Osteocyte (in vitro differentiated cells): ENCODE measurements around the gene ZFX. TPM values are rescaled to one million over a fixed set of nuclear protein-coding genes. Genes with fewer than 3 reads are reported as not detected.

Experiments
- DNase-seq: peaks from one replicate; pipeline ENCODE4 v3.0.0; 2021; ENCODE audit warnings: mixed read lengths; ENCODE audit not compliant: unreplicated experiment; ENCODE audit errors: extremely low spot score
- H3K27ac Mint-ChIP-seq: one replicate; pipeline ENCODE4 v1.8.0; 2021; ENCODE audit warnings: mild to moderate bottlenecking, mixed read lengths; ENCODE audit not compliant: unreplicated experiment
- H3K27me3 Mint-ChIP-seq: one replicate; pipeline ENCODE4 v1.8.0; 2021; ENCODE audit warnings: mixed read lengths; ENCODE audit not compliant: unreplicated experiment
- H3K36me3 Mint-ChIP-seq: one replicate; pipeline ENCODE4 v1.8.0; 2021; ENCODE audit warnings: mixed read lengths; ENCODE audit not compliant: unreplicated experiment
- H3K4me1 Mint-ChIP-seq: one replicate; pipeline ENCODE4 v1.8.0; 2021; ENCODE audit warnings: mixed read lengths; ENCODE audit not compliant: unreplicated experiment
- H3K4me3 Mint-ChIP-seq: one replicate; pipeline ENCODE4 v1.8.0; 2021; ENCODE audit warnings: mild to moderate bottlenecking, moderate library complexity, mixed read lengths; ENCODE audit not compliant: unreplicated experiment
- H3K9me3 Mint-ChIP-seq: one replicate; pipeline ENCODE4 v1.8.0; 2021; ENCODE audit warnings: mixed read lengths; ENCODE audit not compliant: unreplicated experiment
- CTCF ChIP-seq: fragments of 200-600 bp; sonication (generic); IDR thresholded peaks from 2 replicates; pipeline ENCODE4 v1.5.0; 2021; ENCODE audit warnings: antibody characterized with exemption, mild to moderate bottlenecking, moderate library complexity
- total RNA-seq: library from RNA; stranded (reverse); gene quantifications from 2 replicates; pipeline ENCODE4 v1.2.1, GENCODE V29; 2021

The ZFX gene
- total RNA-seq, 1 donor from 2014 or later: 84.6 TPM

- Mint-ChIP-seq H3K36me3 (peaks cover 23% of the 10 kb centered on the region), H3K4me1 (peaks cover 60% of the 10 kb centered on the region), H3K27me3 (no peaks in the 10 kb centered on the region), H3K27ac (peak overlapping the region; percentile 78), H3K9me3 (no peaks in the 10 kb centered on the region), H3K4me3 (no peak overlapping the region)
- no peak for DNase-seq
- TF ChIP-seq CTCF: no peak
Observed at GRCh38 chrX:24169211-24169610, 19.7 kb downstream of the ZFX start.

- peaks cover 29% of the 10 kb centered on the region for H3K4me1 Mint-ChIP-seq
- no peaks in the 10 kb centered on the region for H3K9me3 Mint-ChIP-seq
- DNase-seq: no peak
Observed at GRCh38 chrX:24173115-24173847, 23.8 kb downstream of the ZFX start.

GRCh38 chrX:24175276-24175675, 25.7 kb downstream of the ZFX start:
- Mint-ChIP-seq H3K4me3 (no peak overlapping the region), H3K4me1 (peaks cover 12% of the 10 kb centered on the region), H3K27ac (no peak overlapping the region), H3K9me3 (no peaks in the 10 kb centered on the region), H3K36me3 (peaks cover 45% of the 10 kb centered on the region), H3K27me3 (no peaks in the 10 kb centered on the region)
- DNase-seq: no peak
- no peak for TF ChIP-seq CTCF

More at GRCh38 chrX:24173115-24173847, 23.8 kb downstream of the ZFX start:
- Mint-ChIP-seq H3K4me3 (no peak overlapping the region), H3K27ac (peak overlapping the region; percentile 1), H3K36me3 (peaks cover 39% of the 10 kb centered on the region), H3K27me3 (no peaks in the 10 kb centered on the region)
- no peak for TF ChIP-seq CTCF

GRCh38 chrX:24178441-24178840, 28.9 kb downstream of the ZFX start:
- Mint-ChIP-seq H3K9me3 (no peaks in the 10 kb centered on the region), H3K4me3 (no peak overlapping the region), H3K27me3 (no peaks in the 10 kb centered on the region), H3K27ac (no peak overlapping the region), H3K36me3 (peaks cover 35% of the 10 kb centered on the region), H3K4me1 (no peaks in the 10 kb centered on the region)
- TF ChIP-seq CTCF: no peak
- DNase-seq: no peak

- no peak for DNase-seq
- Mint-ChIP-seq H3K27me3 (no peaks in the 10 kb centered on the region), H3K27ac (peak overlapping the region; percentile 17), H3K9me3 (no peaks in the 10 kb centered on the region), H3K4me1 (peaks cover 9% of the 10 kb centered on the region), H3K36me3 (peaks cover 31% of the 10 kb centered on the region), H3K4me3 (no peak overlapping the region)
- no peak for TF ChIP-seq CTCF
Observed at GRCh38 chrX:24184018-24184417, 34.5 kb downstream of the ZFX start.
